Measurements from ENCODE around the gene CACNA2D2. TPM values are rescaled to one million over a fixed set of nuclear protein-coding genes. Genes with fewer than 3 reads are reported as not detected.

The CACNA2D2 gene
- total and polyA plus RNA-seq, 2 of the 8 experiments (the other 6 are each of a cell fraction or from before 2014, with no cell fraction given) = 14.1 to 25.0 TPM

- no peak overlapping the region for H2BK5ac ChIP-seq (ENCODE audit: low read depth, low read length)
- H3K4ac ChIP-seq (replicated peaks; ENCODE audit: insufficient read length, low read depth, low read length) = no peak overlapping the region
- DNase-seq (ENCODE audit: low read depth in 1 of 2, low spot score in 2 of 2) (no peak), FAIRE-seq (no peak)
- no peaks in the 10 kb centered on the region for H3K36me3 ChIP-seq (ENCODE audit: control insufficient read depth in 2 of 4, insufficient read depth in 4 of 4, low read length in 3 of 4)
- H2AK5ac ChIP-seq (ENCODE audit: low read depth, low read length) = no peak overlapping the region
- H4K20me1 ChIP-seq (replicated peaks in 1 of 2; ENCODE audit: control insufficient read depth in 1 of 2, insufficient read depth in 2 of 2, low read length in 2 of 2) = peaks cover 0 to 3% of the 10 kb centered on the region in 2 experiments
- no peak overlapping the region for H3K18ac ChIP-seq (ENCODE audit: extremely low read depth, low read length)
- peaks cover 19% of the 10 kb centered on the region; the same call in 1 of the 2 replicates for H3K23me2 ChIP-seq (ENCODE audit: low read depth, low read length)
- no peak overlapping the region for H3K14ac ChIP-seq (ENCODE audit: insufficient read length)
- no peak overlapping the region for H3K23ac ChIP-seq (ENCODE audit: insufficient read length)
- H3K79me2 ChIP-seq (ENCODE audit: control insufficient read depth in 1 of 2, insufficient read depth in 2 of 2, low read length in 2 of 2) = no peaks in the 10 kb centered on the region
- no peak overlapping the region for H3K56ac ChIP-seq (replicated peaks; ENCODE audit: insufficient read length, low read depth, low read length)
- H3K27me3 ChIP-seq (replicated peaks in 1 of 4; ENCODE audit: control insufficient read depth in 3 of 4, extremely low read depth in 1 of 4, insufficient read depth in 3 of 4, low read length in 3 of 4) = peaks cover 23 to 70% (median 56%) of the 10 kb centered on the region in 4 experiments
- H3K4me3 ChIP-seq (ENCODE audit: extremely low read depth in 1 of 4, insufficient read depth in 2 of 4, low read depth in 3 of 4, low read length in 4 of 4) = no peak overlapping the region
- H2AFZ ChIP-seq (ENCODE audit: low read length) = no peak overlapping the region
- H4K8ac ChIP-seq (ENCODE audit: extremely low read depth, insufficient read depth, low read length) = no peak overlapping the region
- POLR2A ChIA-PET (ENCODE audit: partially characterized antibody) = interaction anchor here (1.5 to 3.3 kb wide), 2 partner anchors 11 to 13 kb away, joined by 3 to 17 read pairs; partner anchors contain the start of gene TUSC2
- H3K9me3 ChIP-seq (ENCODE audit: insufficient read depth in 2 of 2, low read depth in 1 of 2, low read length in 1 of 2) = no peaks in the 10 kb centered on the region
- H3K27ac ChIP-seq (ENCODE audit: low read depth, low read length) = no peak overlapping the region
- CTCF ChIA-PET (ENCODE audit: partially characterized antibody) = interaction anchor here (0.6 to 10.0 kb wide), 13 partner anchors 12 to 209 kb away, joined by 3 to 84 read pairs (median 4); no protein-coding TSS in a partner anchor
- H4K5ac ChIP-seq (ENCODE audit: insufficient read length, low read depth, low read length) = no peak overlapping the region
- H3K4me1 ChIP-seq (replicated peaks in 1 of 4; ENCODE audit: control insufficient read depth in 3 of 4, insufficient read depth in 4 of 4, low read length in 3 of 4) = peaks cover 0 to 19% (median 14%) of the 10 kb centered on the region in 4 experiments; a peak in 5 of 7 replicates
- 0 out of 2 replicates have a peak overlapping the region, but pooled peaks have one; percentile 21 for H2BK20ac ChIP-seq (ENCODE audit: low read length)
- H4K91ac ChIP-seq (replicated peaks; ENCODE audit: insufficient read length, low read length) = no peak overlapping the region
- peak overlapping the region; percentile 72; the same call in 1 of the 2 replicates for H2BK15ac ChIP-seq (ENCODE audit: low read length)
- H3K79me1 ChIP-seq (ENCODE audit: low read depth, low read length) = no peaks in the 10 kb centered on the region
- H3K4me2 ChIP-seq (ENCODE audit: insufficient read depth in 1 of 2, low read depth in 2 of 2, low read length in 2 of 2) = no peak overlapping the region
- H3K9ac ChIP-seq (replicated peaks in 1 of 4; ENCODE audit: extremely low read depth in 1 of 4, low read depth in 3 of 4, low read length in 3 of 4) = no peak overlapping the region
- H2BK120ac ChIP-seq (replicated peaks; ENCODE audit: low read depth, low read length) = no peak overlapping the region
- no peak for TF ChIP-seq GABPA (IDR thresholded peaks at IDR 0.05; ENCODE audit: borderline replicate concordance, insufficient read depth, low read length)
- no peak for TF ChIP-seq TAF1 (IDR thresholded peaks at IDR 0.05; ENCODE audit: low read depth, low read length)
- TF ChIP-seq CTBP2 (IDR thresholded peaks at IDR 0.05; ENCODE audit: borderline replicate concordance, insufficient read depth, insufficient read length, low read length) = no peak
- no peak for TF ChIP-seq SIN3A (conservative IDR thresholded peaks at IDR 0.05 in 1 of 2, IDR thresholded peaks at IDR 0.05 in 1 of 2; ENCODE audit: low read depth in 1 of 2, low read length in 2 of 2)
- no peak for TF ChIP-seq SP4 (IDR thresholded peaks at IDR 0.05; ENCODE audit: low read length)
- TF ChIP-seq RNF2 (IDR thresholded peaks at IDR 0.05; ENCODE audit: borderline replicate concordance, low read depth, low read length, missing control alignments, poor library complexity, severe bottlenecking) = no peak
- WGBS, 2 experiments (ENCODE audit: extremely low coverage in 1 of 2, insufficient coverage in 1 of 2, insufficient read length in 1 of 2, insufficient replicate concordance in 2 of 2, low coverage in 1 of 2, low lambda C conversion rate in 2 of 2, missing lambda C conversion rate in 1 of 2) = 93% methylated on average over 12 of the region's 13 CpGs; no CpG with 5 or more reads in 1 of the 2 experiments
- H2BK12ac ChIP-seq (ENCODE audit: low read depth, low read length) = peak overlapping the region; percentile 68; the same call in 1 of the 2 replicates
These were observed 161.3 kb downstream of the CACNA2D2 start for GRCh38 chr3:50341996-50342650.

All from H1 (cell line).